ENCODE results near the gene TNPO1.
A peak's percentile ranks its signal among the peaks of the same experiment; 100 is the strongest.

Gene TNPO1

DNA sequence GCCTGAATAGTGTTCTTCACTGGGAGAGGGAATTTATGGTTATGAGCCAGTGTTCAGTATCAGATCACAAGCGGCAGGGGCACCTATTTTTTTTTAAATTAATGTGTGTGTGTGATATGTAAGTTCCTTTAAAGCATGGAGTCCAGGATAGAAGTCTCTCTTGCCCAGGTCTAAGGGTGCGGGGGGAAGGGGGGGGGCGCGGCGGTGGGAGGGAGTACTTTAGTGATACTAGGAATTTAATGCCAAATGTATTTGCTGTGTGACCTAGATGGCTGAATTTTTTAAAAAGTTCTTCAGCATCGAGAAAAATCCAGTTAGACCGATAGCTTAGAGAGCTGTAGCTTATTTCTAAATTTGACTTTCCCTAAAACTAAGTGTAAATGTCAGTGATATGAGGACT is 137.9 kb downstream of the TNPO1 start:
- ChIA-PET CTCF (no interaction called here), POLR2A (ENCODE audit: low non-redundant PET) (no interaction called here)
- no peak for DNase-seq (ENCODE audit: low spot score)
- TF ChIP-seq CTCF (conservative IDR thresholded peaks at IDR 0.05; ENCODE audit: low read depth) = no peak
- H3K27ac ChIP-seq = no peak overlapping the region

DNA sequence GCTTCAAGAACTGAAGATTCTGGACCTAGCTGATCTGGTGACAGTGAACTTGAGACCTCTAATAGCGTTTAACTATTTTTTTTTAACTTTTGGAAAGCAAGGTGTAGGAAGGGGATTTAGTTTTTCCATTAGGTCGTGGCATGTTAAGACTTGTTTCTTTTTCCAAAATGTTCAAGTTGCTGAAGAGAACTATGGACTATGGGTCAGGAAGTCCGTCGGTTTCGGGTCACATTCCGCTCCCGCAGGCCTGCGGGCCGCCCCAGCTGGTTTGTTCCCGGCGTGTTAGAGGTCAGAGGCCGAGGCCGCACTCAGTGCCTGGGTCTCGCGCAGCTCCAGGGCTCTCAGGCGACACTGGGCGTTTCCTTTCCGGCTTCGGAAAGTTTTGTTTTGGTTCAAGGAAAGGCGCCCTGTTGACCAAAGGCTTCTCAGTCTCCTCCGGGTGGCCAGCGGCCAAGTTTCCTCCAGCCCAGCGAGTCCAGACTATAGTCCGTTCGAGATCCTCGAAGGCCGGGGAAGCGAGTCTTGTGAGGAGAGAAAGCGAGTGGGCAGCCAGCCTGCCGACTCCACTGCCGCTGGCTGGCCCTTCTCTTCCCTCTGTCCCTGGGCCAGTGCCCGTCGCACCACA is 138.8 kb downstream of the TNPO1 start:
- no peak for TF ChIP-seq CTCF (conservative IDR thresholded peaks at IDR 0.05; ENCODE audit: low read depth)
- DNase-seq (ENCODE audit: low spot score) = no peak
- POLR2A ChIA-PET (ENCODE audit: low non-redundant PET) = interaction anchor here (0.5 to 0.7 kb wide), 3 partner anchors 38 to 139 kb away, joined by 3 to 5 read pairs (median 3); no protein-coding TSS in a partner anchor
- CTCF ChIA-PET = interaction anchor here (0.6 to 2.1 kb wide), 5 partner anchors 14 to 491 kb away, joined by 3 to 8 read pairs (median 4); no protein-coding TSS in a partner anchor
- H3K27ac ChIP-seq = peak overlapping the region; percentile 97

- ChIA-PET POLR2A (ENCODE audit: low non-redundant PET) (interaction anchor here (0.7 kb wide), 1 partner anchor 37 kb away, joined by 3 read pairs; no protein-coding TSS in a partner anchor), CTCF (interaction anchor here (0.5 to 2.1 kb wide), 7 partner anchors 14 to 246 kb away, joined by 3 to 8 read pairs (median 4); no protein-coding TSS in a partner anchor)
- peak; percentile 98 for TF ChIP-seq CTCF (conservative IDR thresholded peaks at IDR 0.05; ENCODE audit: low read depth)
- DNase-seq (ENCODE audit: low spot score) = peak; percentile 100
- H3K27ac ChIP-seq = peak within 1 kb of the TSS; percentile 97
Measured at GRCh38 chr5:72955768-72956323, 139.4 kb downstream of the TNPO1 start, which contains the start of gene FCHO2. TSS of gene FCHO2 (plus strand) at chr5:72956041. CDS start at chr5:72956097, 56 bp downstream.

GRCh38 chr5:72956324-72957140 is 140.1 kb downstream of the TNPO1 start:
- TF ChIP-seq CTCF (conservative IDR thresholded peaks at IDR 0.05; ENCODE audit: low read depth) = no peak
- peak; percentile 57 for DNase-seq (ENCODE audit: low spot score)
- H3K27ac ChIP-seq = peak overlapping the region; percentile 97
- POLR2A ChIA-PET (ENCODE audit: low non-redundant PET) = no interaction called here
- CTCF ChIA-PET = interaction anchor here (0.5 to 2.1 kb wide), 8 partner anchors 13 to 485 kb away, joined by 3 to 10 read pairs (median 5); no protein-coding TSS in a partner anchor

GRCh38 chr5:72957337-72957736 is 140.9 kb downstream of the TNPO1 start:
- no peak overlapping the region for H3K27ac ChIP-seq
- ChIA-PET CTCF (interaction anchor here (2.1 kb wide), 1 partner anchor 12 kb away, joined by 7 read pairs; no protein-coding TSS in a partner anchor), POLR2A (ENCODE audit: low non-redundant PET) (no interaction called here)
- no peak for DNase-seq (ENCODE audit: low spot score)
- no peak for TF ChIP-seq CTCF (conservative IDR thresholded peaks at IDR 0.05; ENCODE audit: low read depth)

- TF ChIP-seq CTCF (conservative IDR thresholded peaks at IDR 0.05; ENCODE audit: low read depth) = no peak
- CTCF ChIA-PET = no interaction called here
- POLR2A ChIA-PET (ENCODE audit: low non-redundant PET) = no interaction called here
- no peak overlapping the region for H3K27ac ChIP-seq
- DNase-seq (ENCODE audit: low spot score) = no peak
Measured at GRCh38 chr5:72959257-72959656, 142.8 kb downstream of the TNPO1 start.
